Trophoblast cell (in vitro differentiated cells and primary cell): ENCODE measurements around the gene ATG4C.

Source experiments
- DNase-seq, 2 donors: peaks; one replicate each; pipeline ENCODE4 v3.0.0-alpha.2; 2016
- H2AFZ ChIP-seq: 2 replicates; pipeline ENCODE4 v1.6.1; 2013; ENCODE audit warnings: low read length, moderate library complexity, mild to moderate bottlenecking; ENCODE audit not compliant: insufficient read depth, poor library complexity
- H2AK5ac ChIP-seq: 2 replicates; pipeline ENCODE4 v1.6.1; 2013; ENCODE audit warnings: mild to moderate bottlenecking, low read length
- H2BK120ac ChIP-seq: 2 replicates; pipeline ENCODE4 v1.6.1; 2013; ENCODE audit warnings: low read length, mild to moderate bottlenecking, moderate library complexity; ENCODE audit not compliant: insufficient read depth, poor library complexity
- H2BK12ac ChIP-seq: 2 replicates; pipeline ENCODE4 v1.6.1; 2013; ENCODE audit warnings: mild to moderate bottlenecking, low read length, moderate library complexity
- H2BK5ac ChIP-seq: 2 replicates; pipeline ENCODE4 v1.6.1; 2013; ENCODE audit warnings: low read length, low read depth, moderate library complexity, mild to moderate bottlenecking; ENCODE audit not compliant: poor library complexity
- H3K14ac ChIP-seq: 2 replicates; pipeline ENCODE4 v1.6.1; 2013; ENCODE audit warnings: mild to moderate bottlenecking, low read length
- H3K18ac ChIP-seq: 2 replicates; pipeline ENCODE4 v1.6.1; 2013; ENCODE audit warnings: mild to moderate bottlenecking, low read length
- H3K23ac ChIP-seq: 2 replicates; pipeline ENCODE4 v1.6.1; 2013; ENCODE audit warnings: low read length
- H3K27ac ChIP-seq: 2 replicates; pipeline ENCODE4 v1.5.1; 2013; ENCODE audit warnings: low read depth, mild to moderate bottlenecking, inconsistent platforms, low read length, moderate library complexity
- H3K27me3 ChIP-seq: 2 replicates; pipeline ENCODE4 v1.6.1; 2013; ENCODE audit warnings: inconsistent platforms, mild to moderate bottlenecking, low read length, moderate library complexity; ENCODE audit not compliant: insufficient read depth
- H3K36me3 ChIP-seq, 2 experiments: 1 replicate in 1 of 2; 2 replicates in 1 of 2; pipeline ENCODE4 v1.6.1; 2013; ENCODE audit warnings: low read length in 2 of 2, mild to moderate bottlenecking in 2 of 2, moderate library complexity in 1 of 2; ENCODE audit not compliant: insufficient read depth in 2 of 2, control insufficient read depth in 1 of 2
- H3K4ac ChIP-seq: 2 replicates; pipeline ENCODE4 v1.6.1; 2013; ENCODE audit warnings: low read depth, mild to moderate bottlenecking, low read length, moderate library complexity
- H3K4me1 ChIP-seq, 2 experiments: 1 replicate in 1 of 2; 2 replicates in 1 of 2; pipeline ENCODE4 v1.6.1; 2013; ENCODE audit warnings: low read length in 2 of 2, mild to moderate bottlenecking in 2 of 2, moderate library complexity in 1 of 2; ENCODE audit not compliant: insufficient read depth in 2 of 2, control insufficient read depth in 1 of 2
- H3K4me2 ChIP-seq: 2 replicates; pipeline ENCODE4 v1.6.1; 2013; ENCODE audit warnings: inconsistent platforms, mild to moderate bottlenecking, low read length, moderate library complexity
- H3K4me3 ChIP-seq: 2 replicates; pipeline ENCODE4 v1.5.1; 2013; ENCODE audit warnings: mild to moderate bottlenecking, low read depth, low read length, inconsistent platforms
- H3K79me1 ChIP-seq: one replicate; pipeline ENCODE4 v1.6.1; 2013; ENCODE audit warnings: low read length
- H3K79me2 ChIP-seq: 2 replicates; pipeline ENCODE4 v1.6.1; 2013; ENCODE audit warnings: low read length, mild to moderate bottlenecking; ENCODE audit not compliant: control insufficient read depth, insufficient read depth, poor library complexity
- H3K9ac ChIP-seq: 2 replicates; pipeline ENCODE4 v1.6.1; 2013; ENCODE audit warnings: mild to moderate bottlenecking, low read length
- H3K9me3 ChIP-seq: 2 replicates; pipeline ENCODE4 v1.6.1; 2013; ENCODE audit warnings: low read depth, mild to moderate bottlenecking, control low read depth, inconsistent platforms, low read length; ENCODE audit not compliant: insufficient read depth
- H4K12ac ChIP-seq: 2 replicates; pipeline ENCODE4 v1.6.1; 2013; ENCODE audit warnings: low read depth, mild to moderate bottlenecking, low read length, moderate library complexity
- H4K8ac ChIP-seq: 2 replicates; pipeline ENCODE4 v1.6.1; 2013; ENCODE audit warnings: low read depth, mild to moderate bottlenecking, low read length, moderate library complexity
- H4K91ac ChIP-seq: one replicate; pipeline ENCODE4 v1.6.1; 2013; ENCODE audit warnings: low read depth, mild to moderate bottlenecking, low read length, moderate library complexity
- WGBS: extraction: QIAGEN DNeasy Blood & Tissue Kit; methylation state at CpG from one replicate; pipeline ENCODE4 v1.1.7; 2013; ENCODE audit warnings: missing lambda C conversion rate; ENCODE audit not compliant: insufficient read length, insufficient coverage; ENCODE audit errors: extremely low coverage; 5-methylcytosine and 5-hydroxymethylcytosine counted together

The ATG4C gene

GRCh38 chr1:62869217-62869754, 85.4 kb downstream of the ATG4C start:
- Histone ChIP-seq H2AK5ac (no peak overlapping the region), H3K4me3 (no peak overlapping the region), H3K9me3 (no peaks in the 10 kb centered on the region), H2BK12ac (no peak overlapping the region), H3K9ac (no peak overlapping the region), H2BK120ac (no peak overlapping the region), H3K79me2 (no peaks in the 10 kb centered on the region), H3K27me3 (no peaks in the 10 kb centered on the region), H3K4me2 (no peak overlapping the region), H3K4ac (no peak overlapping the region), H3K4me1 (no peaks in the 10 kb centered on the region), H3K27ac (no peak overlapping the region), H4K91ac (no peak overlapping the region), H3K79me1 (no peaks in the 10 kb centered on the region), H2AFZ (no peak overlapping the region), H3K18ac (no peak overlapping the region), H3K14ac (no peak overlapping the region), H3K23ac (no peak overlapping the region), H4K12ac (no peak overlapping the region), H4K8ac (no peak overlapping the region), H3K36me3 (no peaks in the 10 kb centered on the region), H2BK5ac (no peak overlapping the region)
- no CpG with 5 or more reads among the region's 3 CpGs for WGBS
- DNase-seq: no peak

- no CpG with 5 or more reads among the region's 1 CpG for WGBS
- H3K9ac ChIP-seq: no peak overlapping the region
- peak in 1 of 2 donors; percentile 64 for DNase-seq
- H3K23ac ChIP-seq: no peak overlapping the region
- H3K27me3 ChIP-seq: no peaks in the 10 kb centered on the region
- no peak overlapping the region for H2AK5ac ChIP-seq
- no peak overlapping the region for H3K27ac ChIP-seq
- H3K4me3 ChIP-seq: no peak overlapping the region
- no peaks in the 10 kb centered on the region for H3K79me1 ChIP-seq
- no peak overlapping the region for H4K8ac ChIP-seq
- no peak overlapping the region for H2BK12ac ChIP-seq
- no peak overlapping the region for H3K18ac ChIP-seq
- no peak overlapping the region for H2BK5ac ChIP-seq
- H3K36me3 ChIP-seq: no peaks in the 10 kb centered on the region
- no peaks in the 10 kb centered on the region for H3K79me2 ChIP-seq
- no peak overlapping the region for H3K4ac ChIP-seq
- no peak overlapping the region for H4K12ac ChIP-seq
- H3K4me2 ChIP-seq: no peak overlapping the region
- no peak overlapping the region for H2AFZ ChIP-seq
- H2BK120ac ChIP-seq: no peak overlapping the region
- H3K4me1 ChIP-seq: no peaks in the 10 kb centered on the region
- H3K9me3 ChIP-seq: no peaks in the 10 kb centered on the region
- no peak overlapping the region for H3K14ac ChIP-seq
- H4K91ac ChIP-seq: no peak overlapping the region
These were observed 86.2 kb downstream of the ATG4C start for GRCh38 chr1:62870148-62870547.

GRCh38 chr1:62875676-62876075, 91.7 kb downstream of the ATG4C start:
- Histone ChIP-seq H3K23ac (no peak overlapping the region), H3K79me2 (no peaks in the 10 kb centered on the region), H2BK12ac (no peak overlapping the region), H3K14ac (no peak overlapping the region), H2BK5ac (no peak overlapping the region), H2AK5ac (no peak overlapping the region), H3K4me1 (no peaks in the 10 kb centered on the region), H3K27me3 (no peaks in the 10 kb centered on the region), H3K4ac (no peak overlapping the region), H3K27ac (no peak overlapping the region), H4K8ac (no peak overlapping the region), H4K91ac (no peak overlapping the region), H3K79me1 (no peaks in the 10 kb centered on the region), H3K4me3 (no peak overlapping the region), H3K18ac (no peak overlapping the region), H2AFZ (no peak overlapping the region), H3K9ac (no peak overlapping the region), H3K4me2 (no peak overlapping the region), H2BK120ac (no peak overlapping the region), H3K36me3 (no peaks in the 10 kb centered on the region), H3K9me3 (no peaks in the 10 kb centered on the region), H4K12ac (no peak overlapping the region)
- no peak for DNase-seq
- no CpG with 5 or more reads among the region's 3 CpGs for WGBS

GRCh38 chr1:62876535-62876934, 92.6 kb downstream of the ATG4C start:
- no peak overlapping the region for H3K9ac ChIP-seq
- no peak overlapping the region for H4K91ac ChIP-seq
- H2AK5ac ChIP-seq: no peak overlapping the region
- H4K12ac ChIP-seq: no peak overlapping the region
- no peaks in the 10 kb centered on the region for H3K36me3 ChIP-seq
- H2AFZ ChIP-seq: no peak overlapping the region
- no peak overlapping the region for H3K4me2 ChIP-seq
- H3K4me1 ChIP-seq: no peaks in the 10 kb centered on the region
- no peak overlapping the region for H3K4me3 ChIP-seq
- no peak overlapping the region for H3K18ac ChIP-seq
- no peaks in the 10 kb centered on the region for H3K9me3 ChIP-seq
- H3K79me1 ChIP-seq: no peaks in the 10 kb centered on the region
- H4K8ac ChIP-seq: no peak overlapping the region
- H3K14ac ChIP-seq: no peak overlapping the region
- H2BK5ac ChIP-seq: no peak overlapping the region
- no peaks in the 10 kb centered on the region for H3K79me2 ChIP-seq
- no peak overlapping the region for H3K23ac ChIP-seq
- no peaks in the 10 kb centered on the region for H3K27me3 ChIP-seq
- no peak for DNase-seq
- WGBS: no CpG with 5 or more reads among the region's 3 CpGs
- H3K4ac ChIP-seq: no peak overlapping the region
- no peak overlapping the region for H2BK120ac ChIP-seq
- no peak overlapping the region for H3K27ac ChIP-seq
- no peak overlapping the region for H2BK12ac ChIP-seq
